SK-N-MC (cell line): ENCODE results near the gene AGT.
"Not testable (repeated sequence)": the region's sequence is repeated elsewhere in the genome, so short reads cannot be mapped to it uniquely, and the experiment has no call there.

ENCODE experiments used
- DNase-seq: peaks from one replicate; pipeline ENCODE4 v3.0.0-alpha.2; 2011; ENCODE audit warnings: low read depth, low spot score
- H3K27ac ChIP-seq: fragments of 200-600 bp; sonication (generic); 2 replicates; pipeline ENCODE4 v1.5.1; 2016; ENCODE audit warnings: mixed run types
- H3K36me3 ChIP-seq: fragments of 200-600 bp; sonication (generic); 2 replicates; pipeline ENCODE4 v1.6.1; 2017; ENCODE audit warnings: antibody characterized with exemption, low read length, mixed read lengths; ENCODE audit not compliant: insufficient read depth
- H3K4me3 ChIP-seq: fragments of 200-600 bp; sonication (generic); 2 replicates; pipeline ENCODE4 v1.5.1; 2016
- H3K9ac ChIP-seq: fragments of 200-600 bp; sonication (generic); 2 replicates; pipeline ENCODE4 v1.8.0; 2017; ENCODE audit warnings: mixed run types, mixed read lengths; ENCODE audit not compliant: insufficient read length
- H3K9me3 ChIP-seq: fragments of 200-600 bp; sonication (generic); 2 replicates; pipeline ENCODE4 v1.6.1; 2017; ENCODE audit warnings: low read depth, mild to moderate bottlenecking, antibody characterized with exemption, low read length, moderate library complexity, mixed read lengths
- EZH2 ChIP-seq: fragments of 200-600 bp; sonication (generic); IDR thresholded peaks from one replicate; pipeline ENCODE4 v1.6.1; 2017; ENCODE audit warnings: antibody characterized with exemption
- FOXP2 ChIP-seq: optimal IDR thresholded peaks from 2 replicates; pipeline ENCODE3; 2011; ENCODE audit warnings: mild to moderate bottlenecking, moderate library complexity; ENCODE audit not compliant: insufficient read depth; ENCODE audit errors: extremely low read length, control extremely low read depth
- POLR2AphosphoS5 ChIP-seq: IDR thresholded peaks from 2 replicates; pipeline ENCODE4 v1.6.1; 2012; ENCODE audit warnings: mild to moderate bottlenecking, low read depth, low read length, borderline replicate concordance

Gene AGT

DNA sequence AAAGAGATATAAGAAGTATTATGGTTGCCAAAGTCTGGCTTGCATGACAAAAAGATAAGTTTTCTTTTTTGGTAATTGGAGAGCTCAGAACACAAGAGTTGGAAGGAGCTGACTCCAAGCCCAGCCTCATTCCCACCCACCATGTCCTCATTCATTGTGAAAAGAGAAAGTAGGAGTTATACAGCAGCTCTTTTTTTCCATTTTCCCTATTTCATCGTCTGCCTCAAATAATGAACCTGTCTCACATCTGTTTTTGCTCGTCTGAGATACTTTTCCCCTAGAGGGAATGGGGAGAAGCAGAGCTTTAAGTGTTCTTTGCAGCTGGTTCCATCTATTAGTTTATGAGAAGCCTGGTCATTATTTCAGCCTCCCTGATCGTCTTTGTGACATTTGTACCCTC, 34.7 kb downstream of the AGT start:
- Histone ChIP-seq H3K9me3 (no peaks in the 10 kb centered on the region; the same call in 1 of the 2 replicates), H3K4me3 (no peak overlapping the region), H3K9ac (no peak overlapping the region), H3K36me3 (peaks cover 42% of the 10 kb centered on the region), H3K27ac (no peak overlapping the region)
- TF ChIP-seq FOXP2 (no peak), POLR2AphosphoS5 (no peak), EZH2 (no peak)
- DNase-seq, result no peak

DNA sequence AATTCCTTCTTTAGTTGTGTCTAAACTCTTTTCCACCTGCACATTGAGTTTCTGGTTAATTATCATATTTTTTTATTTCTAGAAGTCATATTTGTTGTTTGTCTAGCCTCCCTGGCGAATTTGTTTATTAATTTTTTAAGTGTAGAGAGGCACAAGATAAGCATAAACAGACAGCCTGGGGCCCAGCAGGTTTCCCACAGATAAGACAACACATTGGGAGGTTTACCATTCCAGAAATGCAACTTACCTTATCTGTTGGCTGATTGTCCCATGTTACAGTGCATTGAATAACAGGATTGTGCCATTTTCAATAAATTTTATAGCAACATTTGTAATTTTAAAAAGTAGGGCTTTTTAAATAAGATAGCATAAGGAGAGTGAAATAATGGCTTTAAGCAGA, 36.7 kb downstream of the AGT start:
- Histone ChIP-seq H3K4me3 (no peak overlapping the region), H3K27ac (no peak overlapping the region), H3K9ac (no peak overlapping the region), H3K9me3 (no peaks in the 10 kb centered on the region; the same call in 1 of the 2 replicates), H3K36me3 (peaks cover 42% of the 10 kb centered on the region)
- no peak for DNase-seq
- no peak for TF ChIP-seq EZH2
- TF ChIP-seq POLR2AphosphoS5, result no peak
- no peak for TF ChIP-seq FOXP2

GRCh38 chr1:230674581-230674980, 39.3 kb downstream of the AGT start:
- H3K4me3 ChIP-seq, result no peak overlapping the region
- H3K36me3 ChIP-seq, result peaks cover 49% of the 10 kb centered on the region
- H3K9me3 ChIP-seq, result no peaks in the 10 kb centered on the region; the same call in 1 of the 2 replicates
- H3K27ac ChIP-seq, result no peak overlapping the region
- no peak for TF ChIP-seq POLR2AphosphoS5
- no peak for TF ChIP-seq FOXP2
- TF ChIP-seq EZH2, result no peak
- DNase-seq, result no peak
- no peak overlapping the region for H3K9ac ChIP-seq

DNA sequence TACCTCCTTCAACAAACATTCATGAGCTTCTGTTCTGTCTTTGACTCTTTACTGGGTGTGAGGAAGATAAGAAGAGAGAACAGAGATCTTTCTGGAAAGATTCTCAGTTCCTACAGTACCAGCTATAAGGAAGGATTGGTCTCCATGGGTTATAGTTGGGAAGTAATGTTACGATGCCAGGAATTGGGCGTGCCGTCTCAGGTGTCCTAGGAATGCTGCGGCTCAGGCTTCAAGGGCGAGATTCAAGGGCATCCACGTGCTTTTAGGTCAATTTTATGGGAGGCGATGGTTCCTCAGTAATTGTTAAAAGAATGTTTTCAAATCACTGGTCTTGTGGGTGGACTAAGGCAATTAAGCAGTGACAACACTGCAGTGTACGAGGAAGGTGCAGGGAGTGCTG, 44.4 kb downstream of the AGT start:
- Histone ChIP-seq H3K9me3 (no peaks in the 10 kb centered on the region), H3K27ac (no peak overlapping the region), H3K36me3 (peaks cover 47% of the 10 kb centered on the region), H3K4me3 (no peak overlapping the region), H3K9ac (no peak overlapping the region)
- no peak for TF ChIP-seq EZH2
- TF ChIP-seq FOXP2, result no peak
- no peak for TF ChIP-seq POLR2AphosphoS5
- no peak for DNase-seq

DNA sequence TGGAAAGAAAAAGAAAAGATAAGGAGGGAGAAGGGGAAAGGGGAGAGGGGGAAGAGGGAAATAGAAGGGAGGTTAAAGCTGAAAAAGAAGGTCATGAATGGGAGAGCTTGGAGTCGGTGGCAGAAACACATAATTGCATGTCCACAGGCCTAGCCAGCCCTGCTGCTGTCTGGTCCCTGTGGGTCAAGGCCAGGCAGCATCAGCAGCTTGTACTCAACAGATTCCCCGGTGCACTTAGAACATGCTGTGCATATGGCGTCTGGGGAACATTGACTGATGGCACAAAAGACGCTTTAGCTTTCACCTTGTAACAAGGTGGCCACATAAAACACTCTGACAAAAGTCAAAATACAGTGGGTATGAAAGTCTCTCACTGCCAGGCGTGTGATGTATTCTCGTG, 45.7 kb downstream of the AGT start:
- H3K27ac ChIP-seq, result no peak overlapping the region
- H3K9me3 ChIP-seq, result no peaks in the 10 kb centered on the region
- no peak overlapping the region for H3K4me3 ChIP-seq
- no peak overlapping the region for H3K9ac ChIP-seq
- DNase-seq, result no peak
- TF ChIP-seq EZH2, result no peak
- TF ChIP-seq POLR2AphosphoS5, result no peak
- TF ChIP-seq FOXP2, result no peak
- H3K36me3 ChIP-seq, result peaks cover 50% of the 10 kb centered on the region

GRCh38 chr1:230661976-230662375, 51.9 kb downstream of the AGT start:
- no peak overlapping the region for H3K4me3 ChIP-seq
- peaks cover 36% of the 10 kb centered on the region for H3K36me3 ChIP-seq
- H3K9me3 ChIP-seq, result no peaks in the 10 kb centered on the region
- DNase-seq, result no peak
- TF ChIP-seq EZH2 (no peak), POLR2AphosphoS5 (no peak), FOXP2 (no peak)
- no peak overlapping the region for H3K27ac ChIP-seq
- H3K9ac ChIP-seq, result no peak overlapping the region

GRCh38 chr1:230658691-230659090, 55.2 kb downstream of the AGT start:
- no peak overlapping the region for H3K9ac ChIP-seq
- TF ChIP-seq POLR2AphosphoS5 (no peak), EZH2 (no peak), FOXP2 (no peak)
- no peak overlapping the region for H3K4me3 ChIP-seq
- H3K36me3 ChIP-seq, result peaks cover 12% of the 10 kb centered on the region
- DNase-seq, result no peak
- H3K9me3 ChIP-seq, result no peaks in the 10 kb centered on the region
- H3K27ac ChIP-seq, result no peak overlapping the region

- H3K9ac ChIP-seq, H3K27ac ChIP-seq, H3K9me3 ChIP-seq, H3K4me3 ChIP-seq, DNase-seq: not testable (repeated sequence)
- H3K36me3 ChIP-seq, result peaks cover 12% of the 10 kb centered on the region
Measured at GRCh38 chr1:230658103-230658502, 55.8 kb downstream of the AGT start.

DNA sequence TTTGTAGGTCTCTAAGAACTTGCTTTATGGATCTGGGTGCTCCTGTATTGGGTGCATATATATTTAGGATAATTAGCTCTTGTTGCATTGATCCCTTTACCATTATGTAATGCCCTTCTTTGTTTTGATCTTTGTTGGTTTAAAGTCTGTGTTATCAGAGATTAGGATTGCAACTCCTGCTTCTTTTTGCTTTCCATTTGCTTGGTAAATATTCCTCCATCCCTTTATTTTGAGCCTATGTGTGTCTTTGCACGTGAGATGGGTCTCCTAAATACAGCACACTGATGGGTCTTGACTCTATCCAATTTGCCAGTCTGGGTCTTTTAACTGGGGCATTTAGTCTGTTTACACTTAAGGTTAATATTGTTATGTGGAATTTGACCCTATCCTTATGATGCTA, 57.2 kb downstream of the AGT start:
- H3K9ac ChIP-seq, H3K9me3 ChIP-seq, DNase-seq, H3K4me3 ChIP-seq, H3K27ac ChIP-seq: not testable (repeated sequence)
- peaks cover 12% of the 10 kb centered on the region for H3K36me3 ChIP-seq
